Posterior vena cava (tissue), 2 donors: ENCODE results near the gene PDPK1. TPM values are rescaled to one million over a fixed set of nuclear protein-coding genes. Genes with fewer than 3 reads are reported as not detected.
"Not testable (repeated sequence)": the region's sequence is repeated elsewhere in the genome, so short reads cannot be mapped to it uniquely, and the experiment has no call there.

Source experiments
- DNase-seq: peaks from one replicate; pipeline ENCODE4 v3.0.0-alpha.2; 2020; ENCODE audit warnings: low spot score
- intact Hi-C, 2 donors: fragments of 100-400 bp; cut with DNase I; formaldehyde crosslinking; loops; one replicate each; pipeline versions ENCODE4 v1.14.1 to v1.14.2; 2022 to 2023
- total RNA-seq, 2 donors: library from RNA; stranded (reverse); fragmentation: NEBNext Ultra II Directional; extraction: Animal tissue kit (Norgen Biotek cat#: 25700); gene quantifications; one replicate each; pipeline ENCODE4 v1.2.1, GENCODE V29; 2021
- donor health status: DM: yes; HTN: yes; CAD: no.
- donor health status: DM: yes; HTN: yes; CAD: no.

PDPK1 gene
- total RNA-seq, 2 donors from 2014 or later: 36.8 to 40.1 TPM

DNA sequence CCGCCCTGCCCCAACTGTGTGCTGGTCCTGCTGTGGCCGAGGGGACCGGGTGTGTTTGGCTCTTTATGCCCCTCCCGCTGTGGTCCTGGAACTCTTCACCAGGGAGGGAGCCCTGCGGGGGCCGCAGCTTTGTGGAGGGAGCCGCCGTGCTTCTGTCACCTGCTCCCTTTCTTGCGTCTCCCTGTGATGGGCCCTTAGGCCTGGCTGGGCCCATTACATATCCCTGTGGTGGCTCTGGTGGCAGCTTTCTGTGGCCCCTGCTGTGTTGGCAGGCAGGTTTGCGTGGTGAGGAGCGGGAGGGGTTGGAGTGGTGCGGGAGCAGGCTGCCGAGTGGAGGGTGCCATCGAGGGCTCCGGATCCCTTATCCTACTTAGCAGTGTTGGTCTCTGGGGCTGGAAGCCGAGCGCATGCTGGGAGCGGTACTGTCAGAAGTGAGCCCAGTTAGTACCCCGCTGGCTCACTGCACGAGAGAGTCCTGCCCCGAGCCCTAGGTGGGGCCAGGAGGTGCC lies 60.4 kb downstream of the PDPK1 start:
- intact Hi-C loops: no loop called here
- peak; percentile 68 for DNase-seq

DNA sequence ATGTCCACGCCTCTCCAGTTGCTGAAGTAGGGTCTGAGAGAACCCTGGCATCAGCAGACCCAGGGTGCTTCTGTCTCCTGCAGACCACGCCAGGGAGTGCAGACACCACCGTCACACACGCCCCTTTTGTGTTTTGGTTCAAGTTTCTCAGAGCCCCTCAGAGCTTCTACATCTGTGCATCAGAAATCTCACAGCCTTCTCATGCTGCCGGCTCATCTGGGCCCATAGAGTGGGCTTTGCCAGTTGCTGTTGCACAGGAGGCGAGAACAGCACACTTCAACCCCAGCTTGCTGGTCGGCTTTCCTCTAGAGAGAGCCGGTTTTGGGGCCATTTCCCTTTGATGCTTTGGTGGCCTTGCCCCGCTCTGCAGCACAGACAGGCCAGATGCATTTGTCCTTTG lies 60.9 kb downstream of the PDPK1 start:
- peak; percentile 75 for DNase-seq
- intact Hi-C loops: no loop called here

DNA sequence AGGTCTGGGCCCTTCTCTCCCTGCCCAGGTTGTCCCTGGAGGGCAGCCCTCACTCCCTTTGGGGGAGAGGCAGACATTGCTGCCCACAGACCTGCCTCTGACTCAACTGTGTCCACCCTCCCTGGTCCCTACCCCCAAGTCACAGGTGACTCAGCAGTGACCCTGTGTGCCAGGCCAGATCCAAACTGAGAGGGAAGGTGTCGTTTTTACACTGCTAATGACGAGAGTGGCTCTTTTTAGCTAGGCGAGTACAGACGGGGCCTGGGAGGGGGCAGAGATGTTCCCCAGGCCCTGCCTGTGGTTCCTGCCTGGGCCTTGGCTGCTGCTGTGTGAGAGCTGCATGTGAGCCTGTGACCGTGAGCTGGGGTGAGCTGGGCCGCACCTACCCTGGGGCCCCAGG lies 61.3 kb downstream of the PDPK1 start:
- intact Hi-C loops: not testable (repeated sequence)

DNA sequence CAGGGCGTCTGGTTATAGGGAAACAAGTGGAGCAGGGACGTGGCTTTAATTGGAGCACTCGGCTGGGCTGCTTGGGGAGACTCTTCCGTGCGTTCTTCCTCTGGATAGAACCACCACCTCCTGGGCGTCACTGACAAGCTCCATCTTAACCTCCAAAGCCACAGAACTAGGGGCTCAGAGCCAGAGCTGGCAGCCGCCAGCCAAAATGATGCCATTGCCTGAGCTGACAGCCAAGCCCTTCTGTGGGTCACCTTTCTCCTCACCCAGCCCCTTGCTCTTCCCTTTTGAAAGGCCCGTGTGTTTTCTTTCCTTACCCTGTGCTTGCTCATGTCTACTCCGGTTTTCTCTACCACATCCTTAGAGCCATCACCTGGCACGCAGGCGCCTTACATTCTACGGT lies 62.0 kb downstream of the PDPK1 start:
- intact Hi-C loops: not testable (repeated sequence)

More for the DNA sequence above, 61.3 kb downstream of the PDPK1 start:
- peak; percentile 26 for DNase-seq

DNA sequence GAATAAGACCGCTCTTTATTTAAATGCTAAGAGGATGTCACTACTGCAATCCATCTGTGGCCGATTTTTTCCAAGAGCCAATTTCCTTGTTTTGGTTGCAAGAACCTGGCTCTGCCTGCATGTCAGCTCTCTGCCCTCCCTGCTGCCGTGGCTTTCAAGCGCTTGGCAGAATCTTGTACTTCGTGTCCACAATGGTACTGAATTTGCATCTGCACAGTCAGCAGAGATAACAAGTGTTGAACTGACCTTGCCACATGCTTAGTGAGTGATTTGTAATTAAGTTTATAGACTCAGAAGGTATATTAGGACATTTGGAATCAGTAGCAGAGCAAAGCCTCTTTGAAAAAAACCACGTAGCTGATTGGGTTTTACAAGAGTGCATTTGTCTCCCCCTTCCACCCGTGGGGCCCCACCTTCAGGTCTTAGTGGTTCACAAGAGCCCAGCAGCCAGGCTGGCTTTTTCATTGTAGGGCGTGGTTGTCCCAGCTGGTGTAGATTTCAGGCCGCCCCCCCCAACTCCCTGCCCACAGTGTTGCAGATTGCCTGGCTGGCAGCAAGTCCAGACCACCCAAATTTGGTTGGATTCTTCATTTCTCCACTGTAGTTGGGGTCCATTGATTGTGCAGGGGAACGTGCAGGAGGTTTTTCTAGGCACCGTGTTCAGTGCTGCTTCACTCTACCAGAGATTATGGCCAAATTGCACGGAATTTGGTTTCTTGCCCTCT lies 63.6 kb downstream of the PDPK1 start:
- intact Hi-C loops: not testable (repeated sequence)
- DNase-seq: peak; percentile 66

More for the DNA sequence above, 62.0 kb downstream of the PDPK1 start:
- DNase-seq: peak; percentile 16

DNA sequence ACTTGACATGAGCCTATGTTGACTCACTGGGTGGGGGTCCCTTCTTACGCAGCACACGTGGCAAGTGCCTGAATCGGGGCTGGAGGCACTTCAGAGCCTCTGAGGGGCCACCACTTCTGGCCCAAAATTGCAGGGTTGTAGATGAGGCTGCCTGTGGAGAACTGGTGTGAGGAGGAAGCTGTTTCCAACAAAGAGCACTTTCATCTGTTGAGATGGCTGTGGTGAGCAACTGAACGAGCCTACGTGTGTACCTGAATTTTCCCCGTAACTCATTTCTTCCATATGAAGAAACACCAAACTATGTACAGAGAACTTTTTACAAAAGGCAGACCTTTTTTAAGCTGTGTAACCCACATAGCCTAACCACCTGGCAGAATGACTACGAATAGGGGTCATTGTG lies 64.4 kb downstream of the PDPK1 start:
- DNase-seq, intact Hi-C loops: not testable (repeated sequence)

DNA sequence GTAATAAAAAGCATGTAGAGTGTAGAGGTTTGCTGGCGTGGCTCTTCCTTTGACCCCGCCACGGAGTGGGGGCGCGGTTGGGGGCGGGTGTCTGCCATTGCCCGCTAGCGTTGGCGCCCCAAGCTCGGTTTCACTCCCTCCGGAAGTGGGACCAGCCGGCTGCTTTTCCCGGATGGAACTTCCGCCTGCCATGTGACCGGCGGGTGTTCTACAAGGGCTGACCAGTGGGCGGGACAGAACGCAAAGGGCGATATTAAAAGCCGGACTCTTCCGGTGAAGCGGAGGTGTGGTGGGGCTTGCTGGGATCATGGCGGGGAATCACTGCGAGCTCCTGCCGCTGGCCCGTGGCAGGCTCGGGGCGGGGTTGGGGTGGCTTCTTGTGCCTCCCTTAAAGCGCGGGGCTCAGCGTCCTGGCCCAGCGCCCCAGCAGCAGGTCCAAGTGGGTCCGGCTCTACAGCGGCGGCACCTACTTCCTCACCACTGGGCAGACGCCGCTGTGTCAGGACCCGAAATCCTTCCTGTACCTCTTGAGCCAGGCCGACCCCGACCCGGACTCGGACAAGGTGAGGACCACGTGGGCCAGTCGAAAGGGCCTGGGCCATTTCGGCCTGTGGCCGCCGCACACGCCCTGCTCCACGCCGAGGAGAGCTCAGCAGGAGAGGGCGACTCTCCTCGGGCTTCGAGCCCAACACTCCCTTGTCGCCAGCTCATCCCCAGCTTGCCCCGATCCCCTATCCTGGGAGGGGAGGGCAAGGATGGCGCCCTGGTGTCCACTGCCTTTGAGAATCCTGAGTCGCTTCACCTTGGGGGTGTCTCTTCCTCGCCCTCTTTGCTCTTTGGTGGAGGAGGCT lies 65.6 kb downstream of the PDPK1 start:
- peak; percentile 98 for DNase-seq
- intact Hi-C loops: no loop called here

DNA sequence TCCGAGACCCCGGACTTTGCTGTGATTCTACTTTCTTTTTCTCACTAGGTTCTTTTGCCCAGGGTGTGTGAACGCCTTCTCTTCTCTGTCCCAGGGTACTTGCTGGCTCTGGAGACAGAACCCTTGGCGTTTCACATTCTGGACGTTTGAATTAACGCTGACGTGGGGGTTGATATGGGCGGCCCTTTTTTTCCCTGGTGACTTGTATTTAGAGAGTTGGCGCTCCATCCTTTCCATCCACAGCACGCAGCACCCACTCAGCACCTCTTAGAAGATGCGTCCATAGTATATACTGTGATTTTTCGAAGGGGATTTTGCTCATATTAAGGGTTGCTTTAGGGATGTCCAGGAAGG lies 66.2 kb downstream of the PDPK1 start:
- DNase-seq: peak; percentile 5
- intact Hi-C loops: not testable (repeated sequence)

DNA sequence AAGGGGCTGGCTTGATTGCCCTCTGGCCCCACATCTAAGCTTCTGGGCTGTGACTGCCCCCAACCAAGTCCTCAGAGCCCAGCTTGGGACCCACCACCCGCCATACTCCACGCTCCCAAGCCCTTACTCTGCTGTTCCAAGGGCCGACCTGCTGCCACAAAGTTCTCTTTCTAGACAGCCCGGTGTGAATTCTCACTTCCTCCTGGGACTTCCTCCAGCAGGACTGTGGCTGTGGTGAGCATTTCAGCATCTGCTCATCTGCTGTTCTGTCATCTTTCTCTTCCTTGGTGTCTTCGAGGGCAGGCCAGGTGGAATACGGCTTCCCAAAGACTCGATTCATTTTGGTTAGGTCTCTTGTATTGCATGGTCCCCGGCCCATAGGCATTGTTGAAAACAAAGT lies 69.0 kb downstream of the PDPK1 start:
- DNase-seq, intact Hi-C loops: not testable (repeated sequence)

DNA sequence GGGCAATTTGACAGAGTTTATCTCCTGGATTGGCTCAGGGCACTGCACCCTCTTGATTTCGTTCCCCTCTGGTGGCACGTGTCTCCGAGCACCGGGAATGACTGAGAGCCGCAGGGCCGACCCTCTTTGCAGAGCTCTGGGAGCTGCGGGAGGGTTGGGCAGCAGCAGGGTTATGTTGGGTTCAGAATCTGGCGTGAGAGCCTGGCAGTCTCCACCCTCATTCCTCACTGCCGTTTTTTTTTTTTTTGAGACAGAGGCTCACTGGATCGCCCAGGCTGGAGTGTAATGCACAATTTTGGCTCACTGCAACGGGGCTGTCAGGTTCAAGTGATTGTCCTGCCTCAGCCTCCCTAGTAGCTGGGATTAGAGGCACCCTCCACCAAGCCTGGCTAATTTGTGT lies 71.5 kb downstream of the PDPK1 start:
- DNase-seq, intact Hi-C loops: not testable (repeated sequence)

DNA sequence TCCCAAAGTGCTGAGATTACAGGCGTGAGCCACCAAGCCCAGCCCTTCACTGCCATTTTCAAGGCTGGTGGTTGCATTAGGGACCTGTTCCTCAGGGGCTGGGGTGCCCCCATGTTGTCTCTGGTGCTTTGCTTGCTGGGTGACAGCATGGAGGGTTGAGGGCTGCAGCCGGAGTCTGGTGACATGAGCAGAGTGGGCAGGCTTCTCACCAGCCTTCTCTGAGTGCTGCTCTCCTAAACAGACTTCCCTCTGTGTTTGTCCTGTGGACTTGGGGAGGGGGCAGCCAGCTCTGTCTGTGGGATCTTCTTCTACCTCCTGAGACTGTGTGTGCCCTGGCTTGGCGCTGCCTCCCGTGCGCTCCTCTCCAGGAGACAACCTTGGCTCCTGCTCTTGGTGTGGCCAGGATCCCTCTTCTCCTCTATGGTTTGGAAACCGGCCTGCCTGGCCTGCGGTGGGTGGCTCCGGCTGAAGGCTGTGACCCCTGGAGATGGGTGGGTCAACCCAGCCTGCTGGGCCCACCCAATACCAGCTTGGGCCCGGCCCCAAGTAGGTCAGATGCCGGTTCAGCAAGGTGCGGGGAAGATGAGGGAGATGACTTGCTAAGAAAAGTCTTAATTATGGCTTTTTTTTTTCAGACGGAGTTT lies 72.1 kb downstream of the PDPK1 start:
- intact Hi-C loops: no loop called here
- peak; percentile 68 for DNase-seq

DNA sequence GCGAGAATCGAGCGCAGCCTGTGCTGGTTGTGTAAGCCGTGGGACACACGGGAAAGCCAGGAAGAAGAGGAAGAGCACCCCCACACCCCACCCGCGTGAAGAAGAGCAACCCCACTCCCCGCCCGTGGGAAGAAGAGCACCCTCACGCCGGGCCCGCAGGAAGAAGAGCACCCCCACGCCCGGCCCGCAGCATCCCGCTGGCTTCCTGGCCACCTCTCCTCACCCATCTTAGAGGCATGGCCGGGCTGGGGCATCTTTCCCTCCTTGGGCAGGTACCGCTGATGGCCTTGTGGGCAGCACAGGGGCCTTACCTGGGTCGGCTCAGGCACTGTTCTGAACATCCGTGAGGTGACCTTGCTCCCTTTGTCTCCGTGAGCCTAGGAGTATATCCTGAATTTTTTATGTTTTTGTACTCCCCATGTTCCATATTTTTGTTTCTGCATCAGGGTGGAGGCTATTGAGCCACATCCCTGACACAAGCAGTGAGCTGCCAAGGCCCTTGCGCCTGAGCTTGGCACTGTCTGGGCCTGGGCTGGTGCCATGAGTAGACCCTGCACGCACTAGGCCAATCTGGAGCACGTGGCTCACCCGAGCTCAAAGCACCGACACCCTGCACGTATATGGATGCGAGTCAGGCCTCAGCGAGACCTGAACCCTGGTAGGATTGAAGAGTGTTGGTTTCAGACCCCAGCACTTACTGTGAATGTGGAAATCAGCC lies 73.1 kb downstream of the PDPK1 start:
- intact Hi-C loops: no loop called here
- DNase-seq: peak; percentile 70

DNA sequence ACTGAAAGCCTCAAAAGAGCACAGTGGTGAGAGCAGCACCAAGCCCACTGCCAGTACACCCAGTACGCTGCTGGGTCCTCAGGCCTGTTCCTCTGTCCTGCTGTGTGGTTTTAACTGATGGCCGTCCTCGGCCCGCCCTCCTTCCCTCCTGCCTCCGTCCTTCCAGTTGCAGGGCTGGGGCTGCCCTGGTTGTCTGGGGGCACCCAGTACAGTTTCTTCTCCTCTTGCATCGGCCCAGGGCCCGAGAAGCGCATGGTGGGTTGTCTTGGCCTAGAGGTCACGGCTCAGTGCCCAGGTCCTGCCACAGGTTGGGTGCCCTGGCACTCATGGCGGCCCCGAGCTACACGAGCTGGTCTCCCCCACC lies 73.7 kb downstream of the PDPK1 start:
- intact Hi-C loops: no loop called here
- DNase-seq: peak; percentile 35

DNA sequence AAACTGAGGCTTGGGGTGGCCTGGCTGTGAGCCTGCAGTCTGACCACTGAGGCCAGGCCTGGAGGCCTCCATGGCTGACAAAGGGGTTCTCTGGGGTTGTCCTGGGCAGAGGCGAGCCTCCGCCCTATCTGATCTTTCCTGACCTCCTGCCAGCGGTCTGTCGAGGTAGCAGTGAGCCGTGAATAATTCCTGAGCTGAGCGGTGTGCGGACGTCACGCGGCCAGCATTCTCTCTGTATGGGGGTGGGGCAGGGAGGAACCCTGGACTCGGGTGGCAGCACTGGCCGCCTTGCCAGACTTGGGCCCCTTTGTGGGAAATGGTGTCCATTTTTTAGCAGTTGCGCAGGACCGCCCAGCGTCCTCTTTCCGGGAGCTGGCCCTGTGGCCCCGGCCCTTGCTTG lies 74.1 kb downstream of the PDPK1 start:
- intact Hi-C loops, DNase-seq: not testable (repeated sequence)

DNA sequence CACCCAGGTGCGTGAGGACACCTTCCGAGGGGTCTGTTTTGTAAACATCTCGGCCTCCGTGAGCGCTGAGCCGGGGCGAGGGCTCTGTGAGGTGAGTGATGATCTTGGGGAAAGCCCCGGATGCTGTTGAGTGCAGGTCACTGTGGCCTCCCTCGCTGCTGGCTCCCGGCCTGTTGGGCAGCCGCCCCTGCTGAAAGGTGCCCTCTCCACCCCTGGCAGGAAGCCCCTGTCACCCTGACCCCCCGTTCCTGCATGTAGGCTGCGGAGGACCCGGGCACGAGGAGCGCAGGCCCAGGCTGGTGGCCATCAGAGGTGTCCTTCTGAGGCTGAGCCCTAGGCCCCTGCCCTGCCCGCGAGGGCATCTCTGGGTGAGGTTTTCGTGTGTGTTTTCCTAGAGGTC lies 75.4 kb downstream of the PDPK1 start:
- intact Hi-C loops: not testable (repeated sequence)
- peak; percentile 19 for DNase-seq

DNA sequence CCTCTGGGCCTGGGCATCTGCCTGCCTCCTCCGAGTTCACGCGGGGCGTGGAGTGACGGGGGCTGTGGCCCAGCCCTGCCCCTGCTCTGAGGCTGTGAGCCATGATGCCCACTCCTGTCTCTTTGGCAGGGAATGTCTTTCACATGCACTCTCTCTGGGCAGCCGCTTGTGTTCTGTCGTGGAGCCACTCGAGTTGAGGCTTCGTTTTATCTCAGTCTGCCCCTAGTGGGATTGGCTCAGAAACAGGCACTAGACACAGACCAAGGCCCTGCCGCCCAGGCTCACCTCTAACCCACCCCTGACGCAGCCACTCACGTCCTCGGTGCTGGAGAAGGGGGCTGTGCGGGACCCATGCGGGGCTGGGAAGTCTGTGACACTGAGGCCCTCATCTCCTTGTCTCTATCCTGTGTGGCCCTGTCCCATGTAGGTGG lies 77.0 kb downstream of the PDPK1 start:
- intact Hi-C loops: no loop called here
- DNase-seq: peak; percentile 59

DNA sequence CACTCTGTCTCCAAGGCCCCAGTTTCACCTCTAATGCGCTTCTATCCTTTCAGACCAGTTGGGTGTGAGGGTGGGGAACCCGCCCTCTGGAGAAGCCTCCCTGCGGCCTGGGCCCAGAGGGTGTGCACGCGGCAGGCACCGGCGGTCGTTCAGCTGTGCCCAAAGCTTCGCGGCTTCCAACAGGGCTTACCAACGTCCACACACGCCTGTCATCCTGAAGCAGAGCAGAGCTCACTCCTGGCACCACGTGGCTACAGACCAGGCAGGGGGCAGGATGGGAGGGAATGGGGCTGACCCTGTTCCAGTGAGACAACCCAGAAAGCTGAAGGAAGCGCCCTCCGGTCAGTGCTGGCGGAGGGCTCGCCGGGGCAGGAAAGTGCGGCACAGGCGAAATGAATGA lies 81.1 kb downstream of the PDPK1 start:
- intact Hi-C loops, DNase-seq: not testable (repeated sequence)

DNA sequence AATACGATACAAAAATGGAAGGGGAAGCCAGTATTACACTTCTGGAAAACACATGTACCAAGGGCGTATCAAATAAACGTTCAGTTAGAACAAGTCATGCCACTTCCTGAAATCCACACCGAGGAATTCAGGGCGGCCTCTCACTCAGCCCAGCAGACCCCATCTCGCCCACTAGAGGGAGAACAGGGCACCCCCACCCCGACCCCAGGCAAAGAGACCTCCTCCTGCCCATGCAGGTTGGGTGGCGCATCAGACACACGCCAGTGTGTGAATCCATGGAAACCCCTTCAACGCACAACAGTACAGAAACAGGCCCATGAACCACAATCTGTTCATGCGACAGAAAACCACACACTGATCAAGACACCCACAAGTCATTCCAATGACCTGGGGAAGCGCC lies 81.8 kb downstream of the PDPK1 start:
- DNase-seq: not testable (repeated sequence)

DNA sequence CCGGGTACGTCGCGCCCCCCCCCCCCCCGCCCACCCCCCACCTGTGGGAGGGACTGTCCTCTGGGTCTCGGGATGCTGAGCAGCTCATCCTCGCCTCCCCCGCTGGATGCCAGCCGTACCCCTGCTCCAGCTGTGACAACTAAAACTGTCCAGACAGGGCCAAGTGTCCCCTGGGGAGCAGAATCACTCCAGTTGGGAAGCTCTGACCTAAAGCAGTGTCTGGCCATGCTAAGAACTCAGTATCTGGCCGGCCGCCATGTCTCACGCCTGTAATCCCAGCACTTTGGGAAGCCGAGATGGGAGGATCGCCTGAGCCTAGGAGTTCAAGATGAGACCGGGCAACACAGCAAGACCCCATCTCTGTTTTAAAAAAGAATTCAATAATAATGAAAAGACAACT lies 83.0 kb downstream of the PDPK1 start:
- intact Hi-C loops, DNase-seq: not testable (repeated sequence)

More for the DNA sequence above, 81.8 kb downstream of the PDPK1 start:
- intact Hi-C loops: not testable (repeated sequence)
